ENCODE measurements around the gene AGAP3. TPM values are rescaled to one million over a fixed set of nuclear protein-coding genes. Genes with fewer than 3 reads are reported as not detected.

The AGAP3 gene
- total RNA-seq, 3 donors from 2014 or later = 29.7 to 46.3 (median 35.1) TPM

GRCh38 chr7:151167197-151167961 is 81.1 kb downstream of the AGAP3 start, which contains the start of gene GBX1:
Gene GBX1 (minus strand): TSS chr7:151167694. CDS start chr7:151167548, 146 bp downstream.
- no peaks in the 10 kb centered on the region for H3K36me3 Mint-ChIP-seq (ENCODE audit: insufficient read depth)
- H3K9me3 Mint-ChIP-seq = no peaks in the 10 kb centered on the region

GRCh38 chr7:151168003-151168786 is 81.9 kb downstream of the AGAP3 start:
- H3K4me1 Mint-ChIP-seq (ENCODE audit: low read depth) = peaks cover 13% of the 10 kb centered on the region
- H3K4me3 Mint-ChIP-seq = peak overlapping the region; percentile 62
- H3K27me3 Mint-ChIP-seq (ENCODE audit: low read depth) = peaks cover 33% of the 10 kb centered on the region

More at GRCh38 chr7:151167197-151167961, 81.1 kb downstream of the AGAP3 start, which contains the start of gene GBX1:
- H3K4me3 Mint-ChIP-seq = peak within 1 kb of the TSS; percentile 62
- peaks cover 26% of the 10 kb centered on the region for H3K27me3 Mint-ChIP-seq (ENCODE audit: low read depth)
- ATAC-seq = peak; percentile 59 to 64
- H3K4me1 Mint-ChIP-seq (ENCODE audit: low read depth) = peaks cover 8% of the 10 kb centered on the region
- no peak for DNase-seq

GRCh38 chr7:151168787-151169162 is 82.5 kb downstream of the AGAP3 start:
- no peaks in the 10 kb centered on the region for H3K9me3 Mint-ChIP-seq
- no peak for DNase-seq
- peaks cover 13% of the 10 kb centered on the region for H3K4me1 Mint-ChIP-seq (ENCODE audit: low read depth)
- H3K27me3 Mint-ChIP-seq (ENCODE audit: low read depth) = peaks cover 38% of the 10 kb centered on the region
- H3K36me3 Mint-ChIP-seq (ENCODE audit: insufficient read depth) = no peaks in the 10 kb centered on the region
- ATAC-seq = no peak
- peak overlapping the region; percentile 62 for H3K4me3 Mint-ChIP-seq

More at GRCh38 chr7:151168003-151168786, 81.9 kb downstream of the AGAP3 start:
- no peaks in the 10 kb centered on the region for H3K36me3 Mint-ChIP-seq (ENCODE audit: insufficient read depth)
- DNase-seq (peak; percentile 52), ATAC-seq (peak; percentile 86 to 87)
- no peaks in the 10 kb centered on the region for H3K9me3 Mint-ChIP-seq

- Mint-ChIP-seq H3K27me3 (ENCODE audit: low read depth) (peaks cover 43% of the 10 kb centered on the region), H3K4me1 (ENCODE audit: low read depth) (peaks cover 11% of the 10 kb centered on the region), H3K9me3 (no peaks in the 10 kb centered on the region), H3K36me3 (ENCODE audit: insufficient read depth) (no peaks in the 10 kb centered on the region), H3K4me3 (no peak overlapping the region)
- peak; percentile 79 for DNase-seq
- ATAC-seq = peak; percentile 64 to 74
Observed at GRCh38 chr7:151172273-151173141, 86.2 kb downstream of the AGAP3 start.

- no peak for ATAC-seq
- Mint-ChIP-seq H3K9me3 (no peaks in the 10 kb centered on the region), H3K27me3 (ENCODE audit: low read depth) (peaks cover 41% of the 10 kb centered on the region)
Observed at GRCh38 chr7:151173386-151174245, 87.3 kb downstream of the AGAP3 start.

GRCh38 chr7:151174246-151175046 is 88.2 kb downstream of the AGAP3 start:
- Mint-ChIP-seq H3K36me3 (ENCODE audit: insufficient read depth) (no peaks in the 10 kb centered on the region), H3K4me1 (ENCODE audit: low read depth) (peaks cover 6% of the 10 kb centered on the region), H3K4me3 (no peak overlapping the region), H3K9me3 (no peaks in the 10 kb centered on the region), H3K27me3 (ENCODE audit: low read depth) (peaks cover 36% of the 10 kb centered on the region)
- ATAC-seq (peak; percentile 43 to 46), DNase-seq (no peak)

More at GRCh38 chr7:151173386-151174245, 87.3 kb downstream of the AGAP3 start:
- no peak for DNase-seq
- H3K4me3 Mint-ChIP-seq = no peak overlapping the region
- H3K36me3 Mint-ChIP-seq (ENCODE audit: insufficient read depth) = no peaks in the 10 kb centered on the region
- peaks cover 7% of the 10 kb centered on the region for H3K4me1 Mint-ChIP-seq (ENCODE audit: low read depth)

GRCh38 chr7:151175047-151175792 is 88.9 kb downstream of the AGAP3 start:
- H3K9me3 Mint-ChIP-seq = no peaks in the 10 kb centered on the region
- H3K27me3 Mint-ChIP-seq (ENCODE audit: low read depth) = peaks cover 31% of the 10 kb centered on the region
- ATAC-seq (no peak), DNase-seq (no peak)
- H3K4me1 Mint-ChIP-seq (ENCODE audit: low read depth) = peaks cover 6% of the 10 kb centered on the region
- H3K36me3 Mint-ChIP-seq (ENCODE audit: insufficient read depth) = no peaks in the 10 kb centered on the region
- H3K4me3 Mint-ChIP-seq = no peak overlapping the region

GRCh38 chr7:151175793-151176311 is 89.6 kb downstream of the AGAP3 start:
- Mint-ChIP-seq H3K27me3 (ENCODE audit: low read depth) (peaks cover 32% of the 10 kb centered on the region), H3K36me3 (ENCODE audit: insufficient read depth) (no peaks in the 10 kb centered on the region), H3K4me3 (no peak overlapping the region), H3K4me1 (ENCODE audit: low read depth) (peaks cover 6% of the 10 kb centered on the region), H3K9me3 (no peaks in the 10 kb centered on the region)
- no peak for ATAC-seq
- no peak for DNase-seq

- Mint-ChIP-seq H3K4me3 (no peak overlapping the region), H3K9me3 (no peaks in the 10 kb centered on the region)
Observed at GRCh38 chr7:151176401-151176800, 90.1 kb downstream of the AGAP3 start.

GRCh38 chr7:151177310-151177709 is 91.0 kb downstream of the AGAP3 start:
- Mint-ChIP-seq H3K4me3 (no peak overlapping the region), H3K36me3 (ENCODE audit: insufficient read depth) (no peaks in the 10 kb centered on the region), H3K9me3 (no peaks in the 10 kb centered on the region), H3K27me3 (ENCODE audit: low read depth) (peaks cover 30% of the 10 kb centered on the region), H3K4me1 (ENCODE audit: low read depth) (peaks cover 6% of the 10 kb centered on the region)
- ATAC-seq (no peak), DNase-seq (no peak)

More at GRCh38 chr7:151176401-151176800, 90.1 kb downstream of the AGAP3 start:
- H3K36me3 Mint-ChIP-seq (ENCODE audit: insufficient read depth) = no peaks in the 10 kb centered on the region
- H3K4me1 Mint-ChIP-seq (ENCODE audit: low read depth) = peaks cover 6% of the 10 kb centered on the region
- ATAC-seq (no peak), DNase-seq (no peak)
- H3K27me3 Mint-ChIP-seq (ENCODE audit: low read depth) = peaks cover 29% of the 10 kb centered on the region

- Mint-ChIP-seq H3K36me3 (ENCODE audit: insufficient read depth) (no peaks in the 10 kb centered on the region), H3K4me3 (no peak overlapping the region), H3K4me1 (ENCODE audit: low read depth) (no peaks in the 10 kb centered on the region), H3K27me3 (ENCODE audit: low read depth) (peaks cover 22% of the 10 kb centered on the region), H3K9me3 (no peaks in the 10 kb centered on the region)
- ATAC-seq (no peak), DNase-seq (no peak)
Observed at GRCh38 chr7:151178236-151178635, 92.0 kb downstream of the AGAP3 start.

- no peak for ATAC-seq
- Mint-ChIP-seq H3K36me3 (ENCODE audit: insufficient read depth) (no peaks in the 10 kb centered on the region), H3K9me3 (no peaks in the 10 kb centered on the region), H3K4me3 (no peak overlapping the region), H3K4me1 (ENCODE audit: low read depth) (no peaks in the 10 kb centered on the region), H3K27me3 (ENCODE audit: low read depth) (peaks cover 16% of the 10 kb centered on the region)
- DNase-seq = no peak
Observed at GRCh38 chr7:151178831-151179230, 92.6 kb downstream of the AGAP3 start.
